ENCODE data around the gene MAPK6.

GRCh38 chr15:52113235-52113634 lies 94.2 kb downstream of the MAPK6 start:
- TF ChIP-seq CTCF (conservative IDR thresholded peaks at IDR 0.05): no peak
- no peak for TF ChIP-seq ZFX (IDR thresholded peaks at IDR 0.05)
